SKM-1 (cell line): ENCODE measurements around the gene SLC7A4.
A peak's percentile ranks its signal among the peaks of the same experiment; 100 is the strongest.
"Not testable (repeated sequence)": the region's sequence is repeated elsewhere in the genome, so short reads cannot be mapped to it uniquely, and the experiment has no call there.

ENCODE experiments used
- DNase-seq: peaks from one replicate; lab custom pipeline; 2025; ENCODE audit not compliant: unreplicated experiment; lab: John Stamatoyannopoulos, UW

Gene SLC7A4

GRCh38 chr22:21064917-21065864 lies 32.8 kb upstream of the SLC7A4 start:
- DNase-seq: no peak

- not testable (repeated sequence) for DNase-seq
Measured at GRCh38 chr22:21064425-21064824, 32.1 kb upstream of the SLC7A4 start.

- not testable (repeated sequence) for DNase-seq
Measured at GRCh38 chr22:21061660-21062321, 29.4 kb upstream of the SLC7A4 start.

DNA sequence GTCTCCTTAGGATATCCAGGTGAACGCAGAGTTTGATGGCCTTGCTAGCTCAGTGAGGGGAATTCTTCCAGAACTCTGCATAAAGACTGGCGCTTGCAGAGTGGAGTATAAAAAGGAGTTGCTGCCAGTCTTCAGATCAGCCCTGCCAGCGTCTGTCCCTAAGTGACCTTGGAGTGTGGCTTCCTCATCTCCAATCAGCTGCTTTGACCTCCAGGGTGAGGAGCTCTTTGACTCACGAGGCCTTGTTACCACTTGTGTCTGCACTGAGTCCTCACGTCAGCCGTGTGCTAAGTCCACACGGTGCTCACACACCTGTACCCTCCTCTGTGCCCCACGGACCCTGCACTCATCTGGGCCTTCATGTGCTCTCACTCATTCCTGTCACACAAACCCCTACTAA lies 28.0 kb upstream of the SLC7A4 start:
- not testable (repeated sequence) for DNase-seq

DNA sequence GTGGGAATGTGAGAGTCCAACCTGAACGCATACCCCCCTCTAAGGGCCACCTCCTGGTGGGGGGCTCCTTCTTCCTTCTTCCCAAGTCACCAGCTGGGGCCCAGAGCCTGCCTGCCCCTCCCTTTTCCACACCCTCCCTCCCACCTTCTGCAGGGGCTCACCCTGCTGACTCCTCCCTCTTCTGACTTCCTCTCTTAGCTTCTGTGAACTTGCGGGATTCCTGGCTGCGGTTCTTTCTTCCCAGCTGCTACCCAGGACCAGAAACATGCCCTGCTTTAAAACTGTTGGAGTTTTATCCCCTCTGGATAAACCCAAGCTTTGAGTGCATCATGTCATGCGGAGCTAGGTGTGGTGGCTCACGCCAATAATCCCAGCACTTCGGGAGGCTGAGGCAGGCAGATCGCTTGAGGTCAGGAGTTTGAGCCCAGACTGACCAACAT lies 23.5 kb upstream of the SLC7A4 start:
- DNase-seq: no peak

GRCh38 chr22:21055564-21055834 lies 23.1 kb upstream of the SLC7A4 start:
- no peak for DNase-seq

DNA sequence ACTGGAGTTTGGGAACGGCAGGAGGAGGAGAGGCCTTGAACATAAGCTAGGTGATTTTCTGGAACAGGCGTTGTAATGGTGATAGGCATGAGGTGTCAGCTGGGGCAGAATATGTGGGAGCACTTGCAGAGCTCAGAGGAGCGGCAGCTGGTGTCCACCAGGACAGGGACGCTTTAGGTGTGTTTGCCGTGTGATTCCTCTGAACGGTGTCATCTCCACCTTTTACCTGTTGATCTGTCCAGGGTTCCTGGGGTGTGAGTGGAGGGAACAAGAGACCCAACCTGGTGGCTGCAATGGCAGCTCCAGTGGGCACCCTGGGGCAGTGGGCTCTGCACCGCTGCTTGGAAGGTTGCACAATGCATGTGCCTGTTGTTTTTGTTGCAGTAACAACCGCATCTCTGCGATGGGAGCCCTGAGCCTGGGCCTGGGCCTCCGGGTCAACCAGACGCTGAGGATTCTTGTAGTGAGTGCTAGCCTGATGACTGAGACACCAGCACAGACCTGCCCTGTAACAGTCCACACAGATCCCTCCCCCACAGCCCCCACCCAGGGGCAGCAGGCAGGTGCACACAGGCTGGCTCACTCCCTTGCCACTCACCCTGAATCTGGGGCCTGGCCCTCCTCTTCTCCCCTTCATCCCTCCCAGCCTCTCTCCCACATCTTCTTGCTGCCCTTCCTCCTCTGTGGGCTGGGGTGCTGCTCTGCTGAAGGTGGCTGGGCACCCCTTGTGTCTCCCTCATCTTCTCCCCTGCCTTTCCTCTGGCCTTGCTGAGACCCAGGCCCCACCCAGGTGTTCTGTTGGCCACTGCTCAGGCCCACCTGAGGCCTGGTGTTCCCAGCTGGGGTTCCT lies 22.6 kb upstream of the SLC7A4 start:
- DNase-seq: no peak

GRCh38 chr22:21054046-21054713 lies 21.8 kb upstream of the SLC7A4 start:
- DNase-seq: no peak

- no peak for DNase-seq
Measured at GRCh38 chr22:21052715-21053459, 20.5 kb upstream of the SLC7A4 start.

GRCh38 chr22:21051831-21052400 lies 19.6 kb upstream of the SLC7A4 start:
- DNase-seq: no peak

GRCh38 chr22:21051145-21051830 lies 18.9 kb upstream of the SLC7A4 start:
- no peak for DNase-seq

DNA sequence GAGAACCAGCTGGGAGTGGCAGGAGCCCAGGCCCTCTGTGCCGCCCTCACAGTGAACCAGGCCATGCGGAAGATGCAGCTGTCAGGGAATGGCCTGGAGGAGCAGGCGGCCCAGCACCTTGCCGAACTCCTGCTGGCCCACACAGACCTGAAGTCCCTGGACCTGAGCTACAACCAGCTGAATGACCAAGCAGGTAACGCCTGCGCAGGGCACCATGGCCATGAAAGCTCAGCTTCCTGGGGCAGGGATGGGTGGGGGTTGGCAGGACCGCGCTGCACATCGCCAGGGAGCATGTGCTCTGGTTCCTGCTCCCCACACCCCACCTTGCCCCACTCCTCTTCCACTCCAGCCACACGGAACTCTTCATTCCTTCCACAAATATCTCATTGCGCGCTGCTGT lies 16.6 kb upstream of the SLC7A4 start:
- not testable (repeated sequence) for DNase-seq

DNA sequence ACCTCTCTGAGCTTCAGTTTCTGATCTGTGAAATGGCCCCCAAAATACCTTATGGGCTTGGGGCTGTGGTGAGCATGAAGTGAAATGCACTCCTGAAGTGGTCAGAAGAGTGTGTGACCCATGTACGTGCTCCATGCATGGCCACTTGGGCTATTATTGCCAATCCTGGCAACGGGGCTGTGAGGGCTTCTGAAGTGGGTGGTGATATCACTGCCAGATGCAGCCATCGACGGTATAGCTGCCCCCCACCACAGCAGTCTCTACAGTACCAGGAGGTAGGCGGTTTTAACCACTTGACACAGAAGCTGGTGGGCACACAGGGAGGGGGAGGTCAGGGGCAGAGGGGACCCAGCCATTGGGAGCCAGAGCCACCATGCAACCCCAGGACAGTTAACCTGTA lies 16.1 kb upstream of the SLC7A4 start:
- not testable (repeated sequence) for DNase-seq

GRCh38 chr22:21047730-21048129 lies 15.4 kb upstream of the SLC7A4 start:
- DNase-seq: no peak

DNA sequence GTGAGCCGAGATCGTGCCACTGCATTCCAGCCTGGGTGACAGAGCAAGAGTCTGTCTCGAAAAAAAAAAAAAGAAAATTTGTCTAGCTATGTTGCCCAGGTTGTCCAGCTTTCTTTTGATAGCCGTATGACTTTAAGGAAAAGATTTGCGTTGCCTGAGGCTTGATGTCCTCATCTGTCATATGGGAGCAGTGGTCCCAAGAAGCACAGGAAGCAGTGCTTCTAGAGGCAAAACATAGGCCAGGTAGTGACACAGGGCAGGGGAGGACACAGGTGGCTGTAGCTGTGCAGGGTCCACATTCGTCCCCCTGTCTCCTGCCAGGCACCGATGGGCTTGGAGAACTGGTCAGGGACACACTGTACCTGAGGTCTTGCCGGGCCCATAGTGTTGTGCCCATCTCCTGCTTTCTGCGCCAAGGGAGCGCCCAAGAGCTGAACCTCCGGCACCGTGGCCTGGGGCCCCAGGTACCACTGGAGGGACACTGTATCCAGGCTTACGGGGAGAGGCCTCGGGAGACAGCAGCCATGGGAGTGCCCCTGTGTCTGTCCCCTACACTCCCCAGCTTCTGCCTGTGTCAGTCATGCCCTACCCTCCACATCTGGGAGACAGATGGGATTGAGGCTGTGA lies 14.8 kb upstream of the SLC7A4 start:
- DNase-seq: no peak

DNA sequence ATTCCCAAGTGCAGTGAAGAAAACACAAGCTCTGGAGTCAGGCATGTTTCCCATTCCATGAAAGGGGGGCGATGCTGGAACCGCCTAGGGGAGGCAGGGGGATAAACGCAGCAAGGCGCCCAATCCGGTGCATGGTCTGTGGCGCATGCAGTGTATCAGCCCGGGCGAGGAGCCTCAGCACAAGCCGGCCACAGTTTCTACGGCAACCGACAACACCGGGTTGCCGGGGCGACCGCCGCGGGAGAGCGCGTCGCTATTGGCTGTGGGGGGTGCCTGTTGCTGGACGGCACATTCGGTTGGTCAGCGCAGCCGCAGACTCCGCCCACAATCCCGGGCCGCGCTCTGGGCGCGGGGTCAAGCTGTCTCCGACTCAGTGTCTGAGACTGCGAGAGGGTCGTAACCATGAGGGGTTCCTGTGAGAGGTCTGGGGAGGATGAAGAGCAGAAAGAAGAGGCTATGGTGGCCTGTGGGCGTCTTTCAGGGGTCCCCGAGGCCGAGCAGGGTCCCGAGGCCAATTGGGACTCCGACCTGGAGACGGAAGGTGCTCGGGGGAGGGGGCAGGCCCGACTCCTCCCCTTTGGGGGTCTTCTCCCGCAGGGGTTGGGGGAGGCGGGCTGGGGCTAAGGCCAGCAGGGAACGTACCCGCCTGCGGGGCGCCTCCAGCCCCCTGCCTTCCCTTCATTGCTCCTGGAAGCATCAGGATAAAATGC lies 13.4 kb upstream of the SLC7A4 start, which contains the start of gene LRRC74B:
Gene LRRC74B (plus strand): TSS at position 362 of the 710 bp plus-strand sequence. CDS start 41 bp downstream, at position 403.
- DNase-seq: peak; percentile 19

- DNase-seq: no peak
Measured at GRCh38 chr22:21044931-21045584, 12.7 kb upstream of the SLC7A4 start.
